ENCODE data around the gene DYNLL1. TPM values are rescaled to one million over a fixed set of nuclear protein-coding genes. Genes with fewer than 3 reads are reported as not detected.

The DYNLL1 gene
- total and polyA plus RNA-seq, 2 of the 13 experiments (the other 11 are each of a cell fraction or from before 2014, with no cell fraction given), result 271 to 294 TPM

- TF ChIP-seq, protein P1, sequence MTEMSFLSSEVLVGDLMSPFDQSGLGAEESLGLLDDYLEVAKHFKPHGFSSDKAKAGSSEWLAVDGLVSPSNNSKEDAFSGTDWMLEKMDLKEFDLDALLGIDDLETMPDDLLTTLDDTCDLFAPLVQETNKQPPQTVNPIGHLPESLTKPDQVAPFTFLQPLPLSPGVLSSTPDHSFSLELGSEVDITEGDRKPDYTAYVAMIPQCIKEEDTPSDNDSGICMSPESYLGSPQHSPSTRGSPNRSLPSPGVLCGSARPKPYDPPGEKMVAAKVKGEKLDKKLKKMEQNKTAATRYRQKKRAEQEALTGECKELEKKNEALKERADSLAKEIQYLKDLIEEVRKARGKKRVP (CRISPR knock-in tag; IDR thresholded peaks at IDR 0.05), result peak in 1 of 2 experiments; percentile 96; a peak in 2 of 4 replicates
- TF ChIP-seq ZMYM2 (CRISPR knock-in tag; IDR thresholded peaks at IDR 0.05), result no peak
- TF ChIP-seq KDM2A (CRISPR knock-in tag; IDR thresholded peaks at IDR 0.05; ENCODE audit: borderline replicate concordance, low read depth), result peak; percentile 87
- TF ChIP-seq MTF1 (CRISPR knock-in tag; IDR thresholded peaks at IDR 0.05), result no peak
- TF ChIP-seq, protein P2, sequence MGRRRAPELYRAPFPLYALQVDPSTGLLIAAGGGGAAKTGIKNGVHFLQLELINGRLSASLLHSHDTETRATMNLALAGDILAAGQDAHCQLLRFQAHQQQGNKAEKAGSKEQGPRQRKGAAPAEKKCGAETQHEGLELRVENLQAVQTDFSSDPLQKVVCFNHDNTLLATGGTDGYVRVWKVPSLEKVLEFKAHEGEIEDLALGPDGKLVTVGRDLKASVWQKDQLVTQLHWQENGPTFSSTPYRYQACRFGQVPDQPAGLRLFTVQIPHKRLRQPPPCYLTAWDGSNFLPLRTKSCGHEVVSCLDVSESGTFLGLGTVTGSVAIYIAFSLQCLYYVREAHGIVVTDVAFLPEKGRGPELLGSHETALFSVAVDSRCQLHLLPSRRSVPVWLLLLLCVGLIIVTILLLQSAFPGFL (CRISPR knock-in tag; IDR thresholded peaks at IDR 0.05), result no peak
- TF ChIP-seq ZNF160 (CRISPR knock-in tag; IDR thresholded peaks at IDR 0.05), result peak; percentile 37; the same call in 1 of the 2 replicates
- TF ChIP-seq, protein P3, sequence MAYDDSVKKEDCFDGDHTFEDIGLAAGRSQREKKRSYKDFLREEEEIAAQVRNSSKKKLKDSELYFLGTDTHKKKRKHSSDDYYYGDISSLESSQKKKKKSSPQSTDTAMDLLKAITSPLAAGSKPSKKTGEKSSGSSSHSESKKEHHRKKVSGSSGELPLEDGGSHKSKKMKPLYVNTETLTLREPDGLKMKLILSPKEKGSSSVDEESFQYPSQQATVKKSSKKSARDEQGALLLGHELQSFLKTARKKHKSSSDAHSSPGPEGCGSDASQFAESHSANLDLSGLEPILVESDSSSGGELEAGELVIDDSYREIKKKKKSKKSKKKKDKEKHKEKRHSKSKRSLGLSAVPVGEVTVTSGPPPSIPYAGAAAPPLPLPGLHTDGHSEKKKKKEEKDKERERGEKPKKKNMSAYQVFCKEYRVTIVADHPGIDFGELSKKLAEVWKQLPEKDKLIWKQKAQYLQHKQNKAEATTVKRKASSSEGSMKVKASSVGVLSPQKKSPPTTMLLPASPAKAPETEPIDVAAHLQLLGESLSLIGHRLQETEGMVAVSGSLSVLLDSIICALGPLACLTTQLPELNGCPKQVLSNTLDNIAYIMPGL (CRISPR knock-in tag; IDR thresholded peaks at IDR 0.05; ENCODE audit: borderline replicate concordance in 1 of 2, low read depth in 1 of 2), result peak; percentile 77 to 89; a peak in 3 of 4 replicates
- TF ChIP-seq ZNF562 (CRISPR knock-in tag; IDR thresholded peaks at IDR 0.05; ENCODE audit: borderline replicate concordance), result no peak
- TF ChIP-seq CEBPG (CRISPR knock-in tag; IDR thresholded peaks at IDR 0.05), result peak; percentile 97
- peak; percentile 74 for TF ChIP-seq ZFX (CRISPR knock-in tag; IDR thresholded peaks at IDR 0.05; ENCODE audit: low read depth)
- TF ChIP-seq SMYD3 (CRISPR knock-in tag; IDR thresholded peaks at IDR 0.05), result no peak
- TF ChIP-seq SRF (IDR thresholded peaks at IDR 0.05; ENCODE audit: low read depth, low read length), result no peak
- TF ChIP-seq ZBTB8A (CRISPR knock-in tag; IDR thresholded peaks at IDR 0.05; ENCODE audit: borderline replicate concordance, low read depth), result no peak
- no peak for TF ChIP-seq ZNF570 (CRISPR knock-in tag; IDR thresholded peaks at IDR 0.05; ENCODE audit: borderline replicate concordance)
- peak; percentile 69; the same call in 1 of the 2 replicates for TF ChIP-seq ATF7-NPFF (CRISPR knock-in tag; IDR thresholded peaks at IDR 0.05; ENCODE audit: low read depth)
- no peak for TF ChIP-seq RFX5 (IDR thresholded peaks at IDR 0.05; ENCODE audit: low read depth, low read length)
- TF ChIP-seq REL (CRISPR knock-in tag; conservative IDR thresholded peaks at IDR 0.05), result 0 out of 2 replicates have a peak, but pooled peaks have one; percentile 67
- TF ChIP-seq TBP (CRISPR knock-in tag; IDR thresholded peaks at IDR 0.05), result no peak
- TF ChIP-seq U2AF2 (IDR thresholded peaks at IDR 0.05; ENCODE audit: low read depth, low read length), result no peak
- peak; percentile 81; the same call in 1 of the 2 replicates for TF ChIP-seq NFKB2 (CRISPR knock-in tag; IDR thresholded peaks at IDR 0.05; ENCODE audit: borderline replicate concordance)
- TF ChIP-seq, protein P4, sequence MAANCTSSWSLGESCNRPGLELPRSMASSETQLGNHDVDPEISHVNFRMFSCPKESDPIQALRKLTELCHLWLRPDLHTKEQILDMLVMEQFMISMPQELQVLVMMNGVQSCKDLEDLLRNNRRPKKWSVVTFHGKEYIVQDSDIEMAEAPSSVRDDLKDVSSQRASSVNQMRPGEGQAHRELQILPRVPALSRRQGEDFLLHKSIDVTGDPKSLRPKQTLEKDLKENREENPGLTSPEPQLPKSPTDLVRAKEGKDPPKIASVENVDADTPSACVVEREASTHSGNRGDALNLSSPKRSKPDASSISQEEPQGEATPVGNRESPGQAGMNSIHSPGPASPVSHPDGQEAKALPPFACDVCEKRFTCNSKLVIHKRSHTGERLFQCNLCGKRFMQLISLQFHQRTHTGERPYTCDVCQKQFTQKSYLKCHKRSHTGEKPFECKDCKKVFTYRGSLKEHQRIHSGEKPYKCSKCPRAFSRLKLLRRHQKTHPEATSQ (CRISPR knock-in tag; IDR thresholded peaks at IDR 0.05; ENCODE audit: borderline replicate concordance), result no peak
- TF ChIP-seq WIZ (CRISPR knock-in tag; IDR thresholded peaks at IDR 0.05), result peak; percentile 87; the same call in 1 of the 2 replicates
- TF ChIP-seq PCBP2 (optimal IDR thresholded peaks at IDR 0.05; ENCODE audit: low read depth, low read length, poor library complexity, severe bottlenecking), result no peak
- TF ChIP-seq RFX3 (CRISPR knock-in tag; IDR thresholded peaks at IDR 0.05), result no peak
- peak; percentile 72; the same call in 1 of the 3 replicates for TF ChIP-seq MXI1 (IDR thresholded peaks at IDR 0.05; ENCODE audit: borderline replicate concordance, low read depth, low read length)
- peak; percentile 72; the same call in 1 of the 2 replicates for TF ChIP-seq ZNF761 (CRISPR knock-in tag; conservative IDR thresholded peaks at IDR 0.05)
These were observed 33.1 kb downstream of the DYNLL1 start, which contains the start of gene COQ5 (continued) for GRCh38 chr12:120528861-120529525.
